K562 (cell line): ENCODE data around the gene CD300LG. TPM values are rescaled to one million over a fixed set of nuclear protein-coding genes. Genes with fewer than 3 reads are reported as not detected.

Experiments
- MXD1 ChIP-seq: fragments of 250-450 bp; sonication (Bioruptor Pico); IDR thresholded peaks from 2 replicates; pipeline ENCODE4 v1.8.0; 2021; ENCODE audit warnings: borderline replicate concordance, mild to moderate bottlenecking, moderate library complexity; ENCODE audit not compliant: poor library complexity, severe bottlenecking
- NFE2L1 ChIP-seq: fragments of 450-650 bp; IDR thresholded peaks from 2 replicates; pipeline ENCODE4 v1.6.1; 2016; ENCODE audit warnings: missing genetic modification characterization, low read depth, mild to moderate bottlenecking, missing compliant biosample characterization, moderate library complexity, borderline replicate concordance
- REST ChIP-seq, 2 experiments: fragments of 450-650 bp; formaldehyde crosslinking in 1 of 2; IDR thresholded peaks; 2 replicates each; pipeline versions ENCODE4 v1.4.0 to v1.6.1; 2014 to 2020; ENCODE audit warnings: mild to moderate bottlenecking in 2 of 2, borderline replicate concordance in 1 of 2, low read depth in 1 of 2
- ZBTB8A ChIP-seq: fragments of 450-650 bp; IDR thresholded peaks from 2 replicates; pipeline ENCODE4 v1.6.1; 2018; ENCODE audit warnings: mild to moderate bottlenecking, moderate library complexity; ENCODE audit not compliant: partially characterized antibody
- ZC3H11A ChIP-seq: IDR thresholded peaks from 2 replicates; pipeline ENCODE4 v1.6.1; 2012; ENCODE audit warnings: low read depth, low read length, improper control_type of control experiment
- ZNF217 ChIP-seq: sonication (generic); formaldehyde crosslinking; IDR thresholded peaks from 2 replicates; pipeline ENCODE4 v1.8.0; 2022; ENCODE audit warnings: mild to moderate bottlenecking, missing genetic modification reagents
- polyA plus RNA-seq, 8 experiments: library from polyadenylated mRNA; depleted of rRNA in 4 of 8; stranded (reverse) in 5 of 8; unstranded in 3 of 8; fragments of >200 nt; fragmentation: Nextera tagmentation in 2 of 8; fragmentation: Illumina TruSeq in 1 of 8; extraction: Ambion mirVana in 2 of 8; extraction: Trizol in 1 of 8; gene quantifications; 2 replicates each; pipeline versions ENCODE4 v1.2.1 to v1.2.3, GENCODE V29; 2011 to 2014; ENCODE audit warnings: inconsistent platforms in 1 of 8, missing spikeins in 1 of 8
- total RNA-seq, 7 experiments: library from RNA; depleted of rRNA in 6 of 7; stranded (reverse); fragments of >200 nt in 6 of 7; fragmentation: Illumina TruSeq in 2 of 7; extraction: Trizol in 2 of 7; gene quantifications; 2 replicates each; pipeline versions ENCODE4 v1.2.1 to v1.2.3, GENCODE V29; 2011 to 2021; ENCODE audit warnings: low replicate concordance in 1 of 7
- TF ChIP-seq, protein P1 (sequence below), 2 experiments: IDR thresholded peaks; 2 replicates each; pipeline ENCODE4 v1.6.1; 2012; ENCODE audit warnings: improper control_type of control experiment in 2 of 2, low read depth in 2 of 2, low read length in 2 of 2, borderline replicate concordance in 1 of 2
- TF ChIP-seq, protein P2 (sequence below): fragments of 250-450 bp; sonication (Bioruptor Pico); IDR thresholded peaks from 2 replicates; pipeline ENCODE4 v1.5.0; 2021; ENCODE audit warnings: mild to moderate bottlenecking, borderline replicate concordance

Gene CD300LG
- total and polyA plus RNA-seq, 9 of the 15 experiments (the other 6 are each of a cell fraction or from before 2014, with no cell fraction given): not detected

- TF ChIP-seq, protein P1, sequence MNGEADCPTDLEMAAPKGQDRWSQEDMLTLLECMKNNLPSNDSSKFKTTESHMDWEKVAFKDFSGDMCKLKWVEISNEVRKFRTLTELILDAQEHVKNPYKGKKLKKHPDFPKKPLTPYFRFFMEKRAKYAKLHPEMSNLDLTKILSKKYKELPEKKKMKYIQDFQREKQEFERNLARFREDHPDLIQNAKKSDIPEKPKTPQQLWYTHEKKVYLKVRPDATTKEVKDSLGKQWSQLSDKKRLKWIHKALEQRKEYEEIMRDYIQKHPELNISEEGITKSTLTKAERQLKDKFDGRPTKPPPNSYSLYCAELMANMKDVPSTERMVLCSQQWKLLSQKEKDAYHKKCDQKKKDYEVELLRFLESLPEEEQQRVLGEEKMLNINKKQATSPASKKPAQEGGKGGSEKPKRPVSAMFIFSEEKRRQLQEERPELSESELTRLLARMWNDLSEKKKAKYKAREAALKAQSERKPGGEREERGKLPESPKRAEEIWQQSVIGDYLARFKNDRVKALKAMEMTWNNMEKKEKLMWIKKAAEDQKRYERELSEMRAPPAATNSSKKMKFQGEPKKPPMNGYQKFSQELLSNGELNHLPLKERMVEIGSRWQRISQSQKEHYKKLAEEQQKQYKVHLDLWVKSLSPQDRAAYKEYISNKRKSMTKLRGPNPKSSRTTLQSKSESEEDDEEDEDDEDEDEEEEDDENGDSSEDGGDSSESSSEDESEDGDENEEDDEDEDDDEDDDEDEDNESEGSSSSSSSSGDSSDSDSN (IDR thresholded peaks at IDR 0.05; ENCODE audit: borderline replicate concordance in 1 of 2, low read depth in 2 of 2, low read length in 2 of 2): no peak
- no peak for TF ChIP-seq NFE2L1 (tag)
- peak; percentile 53; the same call in 1 of the 2 replicates for TF ChIP-seq REST (IDR thresholded peaks at IDR 0.05; ENCODE audit: borderline replicate concordance)
- no peak for TF ChIP-seq REST (CRISPR knock-in tag; IDR thresholded peaks at IDR 0.05; ENCODE audit: low read depth)
- TF ChIP-seq ZC3H11A: peak; percentile 60; the same call in 1 of the 2 replicates
- no peak for TF ChIP-seq ZNF217 (CRISPR knock-in tag)
- TF ChIP-seq, protein P2, sequence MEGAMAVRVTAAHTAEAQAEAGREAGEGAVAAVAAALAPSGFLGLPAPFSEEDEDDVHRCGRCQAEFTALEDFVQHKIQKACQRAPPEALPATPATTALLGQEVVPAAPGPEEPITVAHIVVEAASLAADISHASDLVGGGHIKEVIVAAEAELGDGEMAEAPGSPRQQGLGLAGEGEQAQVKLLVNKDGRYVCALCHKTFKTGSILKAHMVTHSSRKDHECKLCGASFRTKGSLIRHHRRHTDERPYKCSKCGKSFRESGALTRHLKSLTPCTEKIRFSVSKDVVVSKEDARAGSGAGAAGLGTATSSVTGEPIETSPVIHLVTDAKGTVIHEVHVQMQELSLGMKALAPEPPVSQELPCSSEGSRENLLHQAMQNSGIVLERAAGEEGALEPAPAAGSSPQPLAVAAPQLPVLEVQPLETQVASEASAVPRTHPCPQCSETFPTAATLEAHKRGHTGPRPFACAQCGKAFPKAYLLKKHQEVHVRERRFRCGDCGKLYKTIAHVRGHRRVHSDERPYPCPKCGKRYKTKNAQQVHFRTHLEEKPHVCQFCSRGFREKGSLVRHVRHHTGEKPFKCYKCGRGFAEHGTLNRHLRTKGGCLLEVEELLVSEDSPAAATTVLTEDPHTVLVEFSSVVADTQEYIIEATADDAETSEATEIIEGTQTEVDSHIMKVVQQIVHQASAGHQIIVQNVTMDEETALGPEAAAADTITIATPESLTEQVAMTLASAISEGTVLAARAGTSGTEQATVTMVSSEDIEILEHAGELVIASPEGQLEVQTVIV: no peak
- no peak for TF ChIP-seq MXD1
- TF ChIP-seq ZBTB8A: no peak
Observed at GRCh38 chr17:43878260-43879175, 31.5 kb downstream of the CD300LG start (continued).
